Astrocyte (in vitro differentiated cells and primary cell): Measurements from ENCODE around the gene DPP9. TPM values are rescaled to one million over a fixed set of nuclear protein-coding genes. Genes with fewer than 3 reads are reported as not detected.
"Not testable (repeated sequence)": the region's sequence is repeated elsewhere in the genome, so short reads cannot be mapped to it uniquely, and the experiment has no call there.

Source experiments
- DNase-seq: peaks from one replicate; pipeline ENCODE4 v3.0.0-alpha.2; 2010; ENCODE audit warnings: low read depth
- FAIRE-seq: peaks from 2 replicates; lab custom pipeline; 2011; peaks lifted over from hg19 to GRCh38; lab: Jason Lieb, UNC
- H2AFZ ChIP-seq: 2 replicates; pipeline ENCODE4 v1.6.0; 2012; ENCODE audit warnings: low read depth, low read length, inconsistent platforms
- H3K27ac ChIP-seq: 2 replicates; pipeline ENCODE4 v1.5.1; 2011; ENCODE audit warnings: low read depth, low read length, inconsistent platforms
- H3K27me3 ChIP-seq: 2 replicates; pipeline ENCODE4 v1.6.0; 2011; ENCODE audit warnings: low read length, inconsistent platforms; ENCODE audit not compliant: insufficient read depth
- H3K36me3 ChIP-seq: 2 replicates; pipeline ENCODE4 v1.5.1; 2011; ENCODE audit warnings: low read length, inconsistent platforms; ENCODE audit not compliant: insufficient read depth
- H3K4me1 ChIP-seq: 2 replicates; pipeline ENCODE4 v1.5.1; 2011; ENCODE audit warnings: low read length, inconsistent platforms; ENCODE audit not compliant: insufficient read depth
- H3K4me2 ChIP-seq: 2 replicates; pipeline ENCODE4 v1.6.0; 2012; ENCODE audit warnings: low read length, inconsistent platforms
- H3K4me3 ChIP-seq: 2 replicates; pipeline ENCODE4 v1.5.1; 2011; ENCODE audit warnings: low read depth, mild to moderate bottlenecking, low read length, inconsistent platforms; ENCODE audit not compliant: insufficient read depth
- H3K79me2 ChIP-seq: 2 replicates; pipeline ENCODE4 v1.6.0; 2012; ENCODE audit warnings: mild to moderate bottlenecking, low read length, inconsistent platforms; ENCODE audit not compliant: insufficient read depth
- H3K9ac ChIP-seq: 2 replicates; pipeline ENCODE4 v1.6.0; 2012; ENCODE audit warnings: mild to moderate bottlenecking, low read length, inconsistent platforms
- H3K9me3 ChIP-seq: 2 replicates; pipeline ENCODE4 v1.5.1; 2012; ENCODE audit warnings: low read depth, mild to moderate bottlenecking, low read length, inconsistent platforms; ENCODE audit not compliant: insufficient read depth
- H4K20me1 ChIP-seq: 2 replicates; pipeline ENCODE4 v1.6.0; 2012; ENCODE audit warnings: low read length, inconsistent platforms; ENCODE audit not compliant: insufficient read depth
- H3K27ac Mint-ChIP-seq: one replicate; pipeline ENCODE4 v1.8.0; 2021; ENCODE audit warnings: mild to moderate bottlenecking, mixed read lengths; ENCODE audit not compliant: unreplicated experiment
- H3K27me3 Mint-ChIP-seq: one replicate; pipeline ENCODE4 v1.8.0; 2021; ENCODE audit warnings: low read depth, mixed read lengths; ENCODE audit not compliant: unreplicated experiment
- H3K36me3 Mint-ChIP-seq: one replicate; pipeline ENCODE4 v1.8.0; 2021; ENCODE audit warnings: low read depth, mixed read lengths; ENCODE audit not compliant: unreplicated experiment
- H3K4me1 Mint-ChIP-seq: one replicate; pipeline ENCODE4 v1.8.0; 2021; ENCODE audit warnings: low read depth, mixed read lengths; ENCODE audit not compliant: unreplicated experiment
- H3K4me3 Mint-ChIP-seq: one replicate; pipeline ENCODE4 v1.8.0; 2021; ENCODE audit warnings: mild to moderate bottlenecking, moderate library complexity, mixed read lengths; ENCODE audit not compliant: unreplicated experiment
- H3K9me3 Mint-ChIP-seq: one replicate; pipeline ENCODE4 v1.8.0; 2021; ENCODE audit warnings: mild to moderate bottlenecking, mixed read lengths; ENCODE audit not compliant: unreplicated experiment
- CTCF ChIP-seq: IDR thresholded peaks from 2 replicates; pipeline ENCODE4 v1.5.1; 2011; ENCODE audit warnings: low read depth, mild to moderate bottlenecking, inconsistent platforms, low read length, moderate library complexity; ENCODE audit not compliant: insufficient read depth
- EZH2 ChIP-seq: IDR thresholded peaks from 2 replicates; pipeline ENCODE4 v1.6.1; 2012; ENCODE audit warnings: mild to moderate bottlenecking, low read length, inconsistent platforms; ENCODE audit not compliant: insufficient read depth
- total RNA-seq: library from RNA; stranded (reverse); gene quantifications from 2 replicates; pipeline ENCODE4 v1.2.1, GENCODE V29; 2021

Gene DPP9
- total RNA-seq, 1 donor from 2014 or later, result 50.0 TPM

- Histone ChIP-seq H3K4me3 (no peak overlapping the region), H3K9ac (no peak overlapping the region), H3K9me3 (no peaks in the 10 kb centered on the region), H3K27me3 (no peaks in the 10 kb centered on the region), H4K20me1 (no peaks in the 10 kb centered on the region), H3K4me1 (no peaks in the 10 kb centered on the region), H3K27ac (no peak overlapping the region), H3K79me2 (no peaks in the 10 kb centered on the region), H2AFZ (no peak overlapping the region), H3K36me3 (peaks cover 26% of the 10 kb centered on the region), H3K4me2 (no peak overlapping the region)
- Mint-ChIP-seq H3K4me3 (no peak overlapping the region), H3K36me3 (peaks cover 10% of the 10 kb centered on the region), H3K27ac (no peak overlapping the region), H3K9me3 (no peaks in the 10 kb centered on the region), H3K27me3 (no peaks in the 10 kb centered on the region), H3K4me1 (no peaks in the 10 kb centered on the region)
- no peak for TF ChIP-seq EZH2
- TF ChIP-seq CTCF, result no peak
- no peak for FAIRE-seq
- DNase-seq, result no peak
Observed at GRCh38 chr19:4684312-4685095, 39.1 kb downstream of the DPP9 start.

- no peaks in the 10 kb centered on the region for H3K27me3 ChIP-seq
- Mint-ChIP-seq H3K27me3 (no peaks in the 10 kb centered on the region), H3K36me3 (peaks cover 8% of the 10 kb centered on the region), H3K27ac (peak overlapping the region; percentile 58), H3K4me3 (no peak overlapping the region), H3K4me1 (no peaks in the 10 kb centered on the region), H3K9me3 (no peaks in the 10 kb centered on the region)
- no peaks in the 10 kb centered on the region for H3K4me1 ChIP-seq
- no peak overlapping the region for H3K4me3 ChIP-seq
- peaks cover 24% of the 10 kb centered on the region for H3K36me3 ChIP-seq
- no peaks in the 10 kb centered on the region for H3K79me2 ChIP-seq
- no peak overlapping the region for H2AFZ ChIP-seq
- DNase-seq (no peak), FAIRE-seq (no peak)
- no peaks in the 10 kb centered on the region for H3K9me3 ChIP-seq
- TF ChIP-seq CTCF (no peak), EZH2 (no peak)
- H3K9ac ChIP-seq, result no peak overlapping the region
- H3K27ac ChIP-seq, result no peak overlapping the region
- H4K20me1 ChIP-seq, result peaks cover 3% of the 10 kb centered on the region
- no peak overlapping the region for H3K4me2 ChIP-seq
Observed at GRCh38 chr19:4682417-4683200, 41.0 kb downstream of the DPP9 start.

- not testable (repeated sequence) for H3K79me2 ChIP-seq, H3K4me3 ChIP-seq, H3K27me3 Mint-ChIP-seq, H3K4me1 Mint-ChIP-seq, H3K4me2 ChIP-seq, H3K27me3 ChIP-seq, H3K4me3 Mint-ChIP-seq, H3K9me3 Mint-ChIP-seq, H3K27ac Mint-ChIP-seq, FAIRE-seq, H4K20me1 ChIP-seq, H2AFZ ChIP-seq, H3K27ac ChIP-seq, H3K9ac ChIP-seq, H3K9me3 ChIP-seq, H3K4me1 ChIP-seq, DNase-seq
- H3K36me3 Mint-ChIP-seq, result peaks cover 12% of the 10 kb centered on the region
- H3K36me3 ChIP-seq, result peaks cover 16% of the 10 kb centered on the region
Observed at GRCh38 chr19:4680021-4680420, 43.6 kb downstream of the DPP9 start.
